GM12891 (cell line): Measurements from ENCODE around the gene DHRSX.
A peak's percentile ranks its signal among the peaks of the same experiment; 100 is the strongest.
"Not testable (repeated sequence)": the region's sequence is repeated elsewhere in the genome, so short reads cannot be mapped to it uniquely, and the experiment has no call there.

Source experiments
- DNase-seq: peaks from one replicate; pipeline ENCODE4 v3.0.0; 2011; ENCODE audit warnings: low spot score; ENCODE audit not compliant: insufficient read length
- FAIRE-seq: peaks from 2 replicates; lab custom pipeline; 2011; peaks lifted over from hg19 to GRCh38; lab: Jason Lieb, UNC
- PAX5 ChIP-seq: IDR thresholded peaks from 2 replicates; pipeline ENCODE4 v1.6.1; 2011; ENCODE audit warnings: low read length, moderate library complexity, mild to moderate bottlenecking; ENCODE audit not compliant: insufficient read depth, severe bottlenecking
- POLR2A ChIP-seq: IDR thresholded peaks from 2 replicates; pipeline ENCODE4 v1.6.1; 2011; ENCODE audit warnings: low read depth, low read length, control low read depth
- POLR2AphosphoS5 ChIP-seq: IDR thresholded peaks from 2 replicates; pipeline ENCODE4 v1.6.1; 2011; ENCODE audit warnings: low read depth, low read length, control low read depth
- POU2F2 ChIP-seq: IDR thresholded peaks from 2 replicates; pipeline ENCODE4 v1.6.1; 2011; ENCODE audit warnings: low read depth, mild to moderate bottlenecking, control low read depth, low read length, moderate library complexity
- SPI1 ChIP-seq: IDR thresholded peaks from 2 replicates; pipeline ENCODE4 v1.6.1; 2011; ENCODE audit warnings: low read depth, low read length, control low read depth
- TAF1 ChIP-seq: IDR thresholded peaks from 2 replicates; pipeline ENCODE4 v1.6.1; 2011; ENCODE audit warnings: low read depth, low read length, control low read depth

DHRSX gene

DNA sequence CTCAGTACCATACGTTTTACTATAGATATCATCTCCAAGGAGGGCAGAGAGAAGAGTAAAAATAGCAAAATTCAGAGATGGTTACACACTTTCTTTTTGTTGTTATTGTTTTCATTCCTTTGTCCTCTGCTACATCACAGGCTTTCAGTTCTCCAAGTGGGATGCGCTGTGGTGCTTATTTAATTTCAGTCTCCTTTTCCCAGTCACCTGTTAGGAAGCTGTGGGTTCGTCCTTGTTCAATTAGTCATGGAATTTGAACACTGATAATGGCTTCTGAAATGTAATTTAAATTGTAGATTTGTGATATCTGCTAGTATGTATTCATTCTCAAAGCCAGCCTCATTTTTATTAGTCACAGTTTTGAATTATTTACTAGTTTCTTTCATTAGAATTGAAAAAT, 38.8 kb upstream of the DHRSX start:
- TF ChIP-seq SPI1: no peak
- no peak for TF ChIP-seq POLR2A
- no peak for TF ChIP-seq POU2F2
- TF ChIP-seq TAF1: no peak
- no peak for TF ChIP-seq PAX5
- no peak for TF ChIP-seq POLR2AphosphoS5
- FAIRE-seq (no peak), DNase-seq (no peak)

DNA sequence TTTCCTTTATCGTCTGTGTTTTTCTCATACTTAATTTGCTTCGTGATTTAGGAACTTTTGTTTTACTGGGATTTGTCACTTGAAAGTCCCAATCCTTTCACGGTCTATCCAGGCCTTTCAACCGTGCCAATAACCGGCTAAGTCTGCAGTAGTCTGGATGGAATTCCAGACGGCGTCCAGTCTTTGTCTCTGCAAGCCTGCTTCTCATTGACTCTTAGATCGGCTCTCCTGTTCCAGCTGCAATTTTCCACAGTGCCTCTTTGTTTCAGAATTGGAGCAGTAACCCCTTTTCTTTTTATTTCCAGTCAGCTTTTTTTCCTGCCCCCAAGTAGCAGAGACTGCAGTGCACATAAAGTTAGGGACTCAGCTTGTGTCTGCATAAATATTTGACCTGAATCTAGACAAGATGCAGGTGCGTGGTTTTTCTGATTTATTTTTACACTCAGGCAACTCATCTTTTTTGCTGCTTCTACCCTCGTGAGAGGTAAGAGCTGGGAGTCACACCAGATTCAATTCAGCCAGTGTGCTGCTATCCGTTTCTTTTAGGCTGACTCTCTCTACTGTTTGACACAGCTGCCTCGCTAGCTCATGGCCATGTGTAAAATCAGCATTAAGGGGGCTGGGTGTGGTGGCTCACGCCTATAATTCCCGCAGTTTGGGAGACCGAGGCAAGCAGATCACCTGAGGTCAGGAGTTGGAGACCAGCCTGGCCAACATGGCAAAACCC, 37.4 kb upstream of the DHRSX start:
- TF ChIP-seq POLR2A: no peak
- TF ChIP-seq POLR2AphosphoS5: no peak
- no peak for TF ChIP-seq POU2F2
- no peak for TF ChIP-seq SPI1
- TF ChIP-seq TAF1: no peak
- no peak for TF ChIP-seq PAX5
- FAIRE-seq: no peak
- DNase-seq: no peak

- TF ChIP-seq SPI1 (no peak), POLR2AphosphoS5 (no peak), TAF1 (no peak), POU2F2 (no peak), POLR2A (no peak), PAX5 (no peak)
- no peak for DNase-seq
- FAIRE-seq: no peak
These were observed 36.2 kb upstream of the DHRSX start for GRCh38 chrX:2536974-2537373.

- FAIRE-seq (no peak), DNase-seq (no peak)
- TF ChIP-seq PAX5: no peak
- TF ChIP-seq POLR2A: no peak
- TF ChIP-seq POU2F2: no peak
- TF ChIP-seq TAF1: no peak
- TF ChIP-seq SPI1: no peak
- no peak for TF ChIP-seq POLR2AphosphoS5
These were observed 35.4 kb upstream of the DHRSX start for GRCh38 chrX:2536141-2536540.

DNA sequence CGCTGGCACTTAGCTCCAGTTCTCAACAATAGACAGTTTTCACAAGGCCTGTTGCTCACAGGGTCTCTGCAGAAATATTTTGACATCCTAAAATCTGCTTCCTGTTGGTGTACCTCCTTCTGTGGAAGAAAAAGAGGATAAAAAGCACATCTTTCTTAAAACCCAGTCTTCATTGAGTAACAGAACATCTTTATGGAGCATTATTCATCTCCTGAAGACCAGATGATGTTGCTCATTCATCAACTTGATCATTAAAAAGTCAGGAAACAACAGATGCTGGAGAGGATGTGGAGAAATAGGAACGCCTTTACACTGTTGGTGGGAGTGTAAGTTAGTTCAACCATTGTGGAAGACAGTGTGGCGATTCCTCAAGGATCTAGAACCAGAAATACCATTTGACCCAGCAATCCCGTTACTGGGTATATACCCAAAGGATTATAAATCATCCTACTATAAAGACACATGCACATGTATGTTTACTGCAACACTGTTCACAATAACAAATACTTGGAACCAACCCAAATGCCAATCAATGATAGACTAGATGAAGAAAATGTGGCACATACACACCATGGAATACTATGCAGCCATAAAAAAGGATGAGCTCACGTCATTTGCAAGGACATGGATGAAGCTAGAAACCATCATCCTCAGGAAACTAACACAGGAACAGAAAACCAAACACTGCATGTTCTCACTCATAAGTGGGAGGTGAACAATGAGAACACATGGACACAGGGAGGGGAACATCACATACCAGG, 33.7 kb upstream of the DHRSX start:
- FAIRE-seq, DNase-seq: not testable (repeated sequence)

DNA sequence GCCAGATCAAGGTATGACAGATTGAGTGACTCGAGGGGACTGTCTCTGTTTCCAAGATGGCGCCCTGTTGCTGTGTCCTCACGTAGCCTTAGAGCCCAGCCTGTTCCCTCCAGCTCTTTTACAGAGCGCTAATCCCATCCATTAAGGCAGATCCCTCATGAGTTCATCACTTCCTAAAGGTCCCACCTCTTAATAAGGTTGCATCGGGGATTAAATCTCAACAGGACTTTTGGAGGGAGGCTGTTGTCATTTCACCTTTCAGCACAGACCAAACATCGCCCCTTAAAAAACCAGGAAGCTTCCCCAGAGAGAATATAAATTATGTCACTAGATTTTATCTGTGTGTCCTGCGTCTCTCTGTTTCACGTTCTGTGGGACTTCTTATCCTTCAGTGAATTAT, 32.6 kb upstream of the DHRSX start:
- DNase-seq: no peak
- FAIRE-seq: no peak
- TF ChIP-seq SPI1 (no peak), POLR2A (no peak), PAX5 (no peak), TAF1 (no peak), POU2F2 (no peak), POLR2AphosphoS5 (no peak)

DNA sequence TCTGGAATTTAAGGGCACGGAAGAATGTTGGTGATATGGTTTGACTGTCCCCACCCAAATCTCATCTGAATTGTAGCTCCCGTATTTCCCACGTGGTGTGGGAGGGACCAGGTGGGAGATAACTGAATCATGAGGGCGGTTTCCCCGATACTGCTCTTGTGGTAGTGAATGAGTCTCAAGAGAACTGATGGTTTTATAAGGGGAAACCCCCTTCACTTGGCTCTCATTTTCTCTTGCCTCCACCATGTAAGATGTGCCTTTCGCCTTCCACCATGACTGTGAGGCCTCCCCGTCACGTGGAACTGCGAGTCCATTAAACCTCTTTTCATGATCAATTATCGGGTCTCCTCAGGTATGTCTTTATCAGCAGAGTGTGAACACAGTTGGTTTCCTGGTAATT, 25.6 kb upstream of the DHRSX start:
- DNase-seq: no peak
- peak; percentile 77 for FAIRE-seq
- no peak for TF ChIP-seq PAX5
- TF ChIP-seq POLR2AphosphoS5: no peak
- no peak for TF ChIP-seq SPI1
- no peak for TF ChIP-seq POU2F2
- no peak for TF ChIP-seq POLR2A
- no peak for TF ChIP-seq TAF1

- FAIRE-seq (no peak), DNase-seq (no peak)
- no peak for TF ChIP-seq POU2F2
- no peak for TF ChIP-seq POLR2AphosphoS5
- no peak for TF ChIP-seq SPI1
- TF ChIP-seq TAF1: no peak
- TF ChIP-seq PAX5: no peak
- TF ChIP-seq POLR2A: no peak
These were observed 23.1 kb upstream of the DHRSX start for GRCh38 chrX:2523911-2524310.

DNA sequence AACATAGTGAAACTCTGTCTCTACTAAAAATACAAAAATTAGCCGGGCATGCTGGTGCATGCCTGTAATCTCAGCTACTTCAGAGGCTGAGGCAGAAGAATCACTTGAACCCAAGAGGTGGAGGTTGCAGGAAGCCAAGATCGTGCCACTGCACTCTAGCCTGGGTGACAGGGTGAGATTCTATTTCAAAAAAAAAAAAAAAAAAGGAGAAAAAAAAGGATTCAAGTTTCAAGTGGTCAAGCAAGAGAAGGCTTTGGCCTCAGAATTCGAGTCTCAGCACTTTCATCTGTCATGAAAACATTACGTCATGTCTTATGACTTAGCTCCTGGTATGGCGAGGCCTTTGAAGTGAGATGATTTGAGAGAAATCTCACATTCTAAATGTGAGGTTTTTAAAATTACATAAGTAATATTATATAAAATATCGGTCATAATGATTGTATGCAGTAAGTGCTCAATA, 21.2 kb upstream of the DHRSX start:
- DNase-seq (no peak), FAIRE-seq (peak; percentile 9)
- TF ChIP-seq POLR2AphosphoS5 (no peak), SPI1 (no peak), POU2F2 (no peak)
